HG03280 (cell line): ENCODE measurements around the gene ABCB10.
"Not testable (repeated sequence)": the region's sequence is repeated elsewhere in the genome, so short reads cannot be mapped to it uniquely, and the experiment has no call there.

Experiments used
- ATAC-seq: cut with Tn5 transposase; IDR thresholded peaks from one replicate; pipeline ENCODE4 v1.9.1; 2021; ENCODE audit warnings: mild to moderate bottlenecking, moderate library complexity; ENCODE audit not compliant: unreplicated experiment

ABCB10 gene

DNA sequence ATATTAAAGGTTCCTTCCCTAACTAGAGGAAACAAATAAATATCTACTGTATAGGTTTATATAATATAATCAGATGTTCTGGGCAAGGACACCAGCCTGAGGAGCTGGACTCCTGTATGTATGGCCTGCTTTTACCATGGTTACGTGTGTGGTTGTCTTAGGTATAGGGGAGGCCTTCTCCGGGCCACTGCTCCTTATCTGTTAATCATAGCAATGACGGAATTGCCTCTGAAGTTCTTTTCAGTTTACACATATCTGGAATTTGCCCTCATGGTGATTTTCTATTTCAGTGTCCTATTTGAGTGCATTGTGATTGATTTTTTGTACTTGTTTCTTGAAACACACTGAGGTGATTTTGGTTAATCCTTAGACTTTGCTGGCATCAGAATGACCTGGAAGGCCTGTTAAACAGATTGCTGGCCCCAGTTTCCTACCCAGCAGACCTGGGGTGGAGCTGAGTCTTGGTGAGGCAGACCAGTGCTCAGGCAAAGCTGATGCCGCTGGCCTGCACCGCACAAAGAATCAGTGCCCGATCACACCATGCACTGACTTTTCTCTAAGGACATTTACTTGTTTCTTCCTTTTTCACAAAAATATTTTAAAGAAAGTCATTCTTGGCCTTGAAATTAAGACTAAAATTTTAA lies 18.5 kb downstream of the ABCB10 start:
- no peak for ATAC-seq

DNA sequence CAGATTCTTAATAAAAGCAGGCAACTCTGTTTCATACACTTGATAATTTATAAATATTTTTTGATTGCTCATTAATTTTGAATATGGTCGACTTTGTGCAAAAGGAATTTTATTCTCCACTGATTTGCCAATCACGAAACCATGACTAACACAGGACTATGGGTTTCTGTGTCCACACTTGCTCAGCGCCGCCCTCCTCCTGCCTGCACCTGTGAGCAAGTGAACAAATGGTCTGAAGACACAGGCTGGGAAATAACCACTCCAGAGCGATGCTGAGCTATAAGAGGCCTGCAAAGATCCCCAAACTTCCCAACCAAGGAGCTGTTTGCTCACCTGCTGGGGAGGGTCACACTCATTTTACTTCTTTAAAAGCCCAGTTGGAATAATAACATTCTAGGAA lies 19.6 kb downstream of the ABCB10 start:
- ATAC-seq = no peak

DNA sequence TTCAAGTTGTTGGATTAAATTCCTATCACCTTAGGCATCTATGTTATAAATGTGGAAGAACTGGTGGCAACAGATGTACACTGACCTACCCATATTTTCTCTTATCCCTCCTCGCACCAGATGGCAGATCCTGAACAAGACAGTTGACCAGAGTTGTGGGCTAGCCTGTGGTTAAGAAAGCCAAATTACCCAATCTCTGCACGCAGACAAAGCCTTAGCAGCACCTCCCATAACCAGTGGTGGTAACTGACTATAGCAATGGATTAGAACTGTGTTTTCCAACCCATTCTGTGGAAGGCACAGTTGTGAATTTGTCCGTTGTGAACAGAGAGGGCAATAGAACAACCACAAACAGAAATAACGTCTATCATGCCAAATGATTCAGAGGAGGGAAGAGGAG lies 20.6 kb downstream of the ABCB10 start:
- ATAC-seq = no peak

DNA sequence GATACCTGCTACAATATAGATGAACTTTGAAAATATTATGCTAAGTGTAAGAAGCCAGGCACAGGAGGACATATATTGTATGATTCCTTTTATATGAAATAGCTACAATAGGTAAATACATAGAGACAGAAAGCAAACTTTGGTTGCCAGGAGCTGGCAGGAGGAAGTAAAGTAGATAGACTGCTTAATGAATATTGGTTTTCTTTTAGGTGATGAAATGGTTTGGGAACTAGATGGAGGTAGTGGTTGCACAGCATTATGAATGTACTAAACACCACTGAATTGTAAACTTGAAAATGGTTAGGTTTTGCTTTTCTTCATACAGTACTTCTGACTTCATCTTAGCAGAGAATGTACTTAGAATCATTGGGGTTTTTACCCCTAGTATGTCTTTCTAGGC lies 21.5 kb downstream of the ABCB10 start:
- ATAC-seq = no peak

DNA sequence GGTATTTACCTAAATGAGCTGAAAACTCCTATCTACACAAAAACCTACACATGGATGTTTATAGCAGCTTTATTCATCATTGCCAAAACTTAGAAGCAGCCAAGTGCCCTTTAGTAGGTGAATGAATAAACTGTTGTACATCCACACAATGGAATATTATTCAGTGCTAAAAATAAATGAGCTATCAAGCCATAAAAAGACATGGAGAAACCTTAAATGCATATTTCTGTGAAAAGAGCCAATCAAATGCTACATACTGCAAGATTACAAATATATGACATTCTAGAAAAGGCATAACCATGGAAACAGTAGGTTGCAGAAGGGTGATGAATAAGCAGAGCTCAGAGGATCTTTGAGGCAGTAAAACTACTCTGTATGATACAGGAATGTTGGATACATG lies 23.3 kb downstream of the ABCB10 start:
- ATAC-seq = no peak

DNA sequence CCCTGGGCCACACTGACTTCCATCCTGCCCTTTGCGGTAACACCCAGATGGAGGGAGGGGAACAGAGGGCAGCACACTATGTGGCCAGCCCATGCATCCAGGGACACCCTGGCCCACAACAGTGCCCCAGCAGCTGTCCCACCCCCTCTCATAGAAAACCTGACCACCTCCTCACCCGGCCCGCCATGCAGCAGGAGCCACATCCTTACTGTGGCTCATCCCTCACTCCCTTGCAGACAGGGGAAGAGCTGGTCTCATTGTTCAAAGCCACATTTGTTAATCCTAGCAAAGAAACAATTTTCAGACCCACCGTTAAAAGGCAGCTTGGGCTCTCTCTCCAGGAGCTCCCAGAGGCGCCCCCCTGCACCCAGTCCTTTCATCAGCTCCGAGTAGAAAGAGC lies 27.2 kb downstream of the ABCB10 start:
- no peak for ATAC-seq

DNA sequence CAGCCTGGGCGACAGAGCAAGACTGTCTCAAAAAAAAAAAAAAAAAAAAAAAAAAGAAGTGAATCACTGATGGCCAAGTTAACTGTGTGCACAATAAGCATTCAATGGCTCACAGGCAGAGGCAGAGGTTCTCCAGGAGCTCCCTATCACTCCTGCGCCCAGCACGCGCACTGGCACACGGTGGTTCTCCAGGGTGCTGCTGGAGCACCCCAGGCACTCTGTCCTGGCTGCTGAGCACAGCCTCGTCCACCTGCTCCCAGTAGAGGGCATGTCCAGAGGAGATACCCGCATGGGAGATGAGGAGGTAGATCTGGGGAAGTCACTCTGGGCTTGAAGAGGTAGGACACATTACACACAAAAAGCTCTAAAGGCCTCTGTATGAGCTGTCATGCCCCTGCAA lies 28.9 kb downstream of the ABCB10 start:
- ATAC-seq = no peak

DNA sequence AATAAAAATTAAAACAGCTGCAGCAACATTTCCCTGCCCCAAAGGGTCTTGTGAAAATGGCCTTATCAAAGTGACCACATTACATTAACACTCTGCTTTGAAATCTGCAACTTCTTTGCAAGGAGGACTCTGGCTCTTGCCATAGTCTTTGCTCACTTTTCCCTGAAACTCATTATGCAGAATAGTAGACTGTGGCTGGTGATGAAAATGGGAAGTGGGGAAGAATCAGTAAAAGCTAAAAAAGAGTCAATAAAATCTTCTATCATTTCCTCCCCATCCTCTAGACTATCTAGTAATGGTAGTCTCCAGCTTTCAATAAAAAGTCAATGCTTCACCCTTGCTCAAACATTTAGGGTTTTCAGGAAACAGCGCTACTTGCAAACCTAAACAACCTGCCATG lies 31.8 kb downstream of the ABCB10 start:
- no peak for ATAC-seq

DNA sequence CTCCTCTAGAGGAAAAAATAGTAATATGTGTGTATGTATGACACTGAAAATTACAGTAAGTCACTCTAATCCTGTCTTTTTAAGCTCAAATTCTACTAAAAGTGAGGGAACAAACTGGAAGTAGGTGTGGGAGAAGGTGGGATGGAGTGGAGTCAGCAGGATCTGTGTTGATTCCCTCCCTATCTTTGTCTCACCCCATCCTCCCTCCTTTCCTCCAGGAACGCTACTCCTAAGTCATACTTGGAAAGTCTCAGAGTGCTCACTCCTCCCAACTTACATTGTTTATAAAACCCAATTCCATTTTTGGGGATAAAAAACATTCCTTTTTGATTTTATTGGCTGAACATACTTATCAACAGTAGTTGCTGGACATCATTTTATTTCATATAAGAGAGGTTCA lies 35.5 kb downstream of the ABCB10 start:
- ATAC-seq = no peak

DNA sequence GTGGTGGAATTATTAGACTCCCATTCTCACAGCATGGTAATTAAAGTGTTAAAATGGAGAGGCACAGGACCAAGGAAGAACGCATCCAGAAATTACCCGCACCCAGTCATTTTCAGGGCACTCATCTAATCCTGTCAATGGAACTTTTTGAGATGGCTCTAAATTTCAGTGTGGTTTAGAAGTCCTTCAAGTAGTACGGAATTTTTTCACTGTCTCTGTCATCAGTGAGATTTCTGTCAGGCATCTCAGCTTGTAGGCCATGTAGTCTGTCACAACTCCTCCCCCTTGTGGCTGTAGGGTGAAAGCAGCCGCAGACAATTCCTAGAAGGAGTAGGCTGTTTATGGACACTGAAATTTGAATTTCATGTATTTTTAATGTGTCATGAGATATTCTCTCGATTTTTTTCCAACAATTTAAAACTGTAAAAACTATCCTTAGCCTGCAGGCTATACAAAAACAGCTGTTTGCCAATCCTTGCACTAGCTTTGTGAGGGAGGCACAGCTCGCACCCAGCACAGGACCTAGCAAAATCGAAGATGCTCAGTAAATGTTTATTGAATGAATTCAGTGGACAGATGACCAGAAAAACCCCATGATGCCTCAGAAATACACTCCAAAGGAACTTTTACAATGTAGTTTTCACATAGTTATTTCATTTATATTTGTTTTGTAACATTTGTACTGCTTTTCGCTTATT lies 43.8 kb downstream of the ABCB10 start:
- ATAC-seq = peak; percentile 55

DNA sequence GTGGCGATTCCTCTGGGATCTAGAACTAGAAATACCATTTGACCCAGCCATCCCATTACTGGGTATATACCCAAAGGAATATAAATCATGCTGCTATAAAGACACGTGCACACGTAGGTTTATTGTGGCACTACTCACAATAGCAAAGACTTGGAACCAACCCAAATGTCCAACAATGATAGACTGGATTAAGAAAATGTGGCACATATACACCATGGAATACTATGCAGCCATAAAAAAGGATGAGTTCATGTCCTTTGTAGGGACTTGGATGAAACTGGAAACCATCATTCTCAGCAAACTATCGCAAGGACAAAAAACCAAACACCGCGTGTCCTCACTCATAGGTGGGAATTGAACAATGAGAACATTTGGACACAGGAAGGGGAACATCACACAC lies 46.9 kb downstream of the ABCB10 start:
- not testable (repeated sequence) for ATAC-seq

DNA sequence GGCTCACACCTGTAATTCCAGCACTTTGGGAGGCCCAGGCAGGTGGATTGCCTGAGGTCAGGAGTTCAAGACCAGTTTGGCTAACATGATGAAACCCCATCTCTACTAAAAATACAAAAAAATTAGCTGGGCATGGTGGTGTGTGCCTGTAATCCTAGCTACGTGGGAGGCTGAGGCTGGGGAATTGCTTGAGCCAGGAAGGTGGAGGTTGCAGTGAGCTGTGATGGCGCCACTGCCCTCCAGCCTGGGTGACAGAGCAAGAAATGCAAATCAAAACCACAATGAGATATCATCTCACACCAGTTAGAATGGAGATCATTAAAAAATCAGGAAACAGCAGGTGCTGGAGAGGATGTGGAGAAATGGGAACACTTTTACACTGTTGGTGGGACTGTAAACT lies 47.3 kb downstream of the ABCB10 start:
- not testable (repeated sequence) for ATAC-seq

DNA sequence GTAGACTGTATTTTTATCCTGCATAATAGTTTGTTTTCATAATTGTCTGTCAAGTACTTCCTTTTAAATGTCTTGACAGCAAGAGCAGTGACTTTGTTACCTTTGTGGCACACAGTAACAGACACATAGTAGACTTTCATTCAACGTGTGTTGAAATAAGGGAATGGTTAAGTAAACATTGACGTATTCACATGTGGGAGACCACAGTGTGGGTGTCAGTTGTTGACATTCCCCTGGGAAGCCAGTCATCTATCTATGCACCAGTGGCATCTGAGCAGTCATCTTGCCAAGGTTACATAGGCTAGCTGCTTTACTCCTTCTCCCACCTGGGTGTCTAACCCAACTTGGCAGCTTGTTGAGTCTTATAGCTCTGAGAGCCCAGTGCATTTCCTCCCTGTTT lies 48.9 kb downstream of the ABCB10 start:
- no peak for ATAC-seq

DNA sequence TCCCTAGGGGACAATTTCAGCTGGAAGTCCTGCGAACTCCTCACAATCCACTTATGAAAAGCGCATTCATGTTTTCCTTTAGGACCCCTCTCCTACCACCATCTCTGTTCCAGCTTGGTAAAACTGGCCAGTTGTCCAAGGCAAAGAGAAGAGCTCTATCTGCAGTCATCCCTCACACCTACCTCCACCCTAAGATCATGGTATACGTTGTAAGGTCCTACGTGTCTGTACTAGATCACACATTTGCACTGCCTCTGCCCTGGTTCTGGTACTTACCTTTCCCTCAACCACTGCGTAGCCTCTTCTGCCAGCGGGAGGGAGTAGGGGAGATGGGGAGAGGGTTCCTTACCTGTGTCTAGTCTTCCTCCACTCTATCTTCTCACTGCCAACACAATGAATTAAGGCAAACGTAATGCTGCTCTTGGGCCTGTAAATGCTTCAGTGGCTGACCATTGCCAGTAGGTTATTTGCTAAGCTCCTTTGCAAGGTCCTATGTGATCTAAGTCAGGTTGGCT lies 49.6 kb downstream of the ABCB10 start:
- ATAC-seq = no peak

DNA sequence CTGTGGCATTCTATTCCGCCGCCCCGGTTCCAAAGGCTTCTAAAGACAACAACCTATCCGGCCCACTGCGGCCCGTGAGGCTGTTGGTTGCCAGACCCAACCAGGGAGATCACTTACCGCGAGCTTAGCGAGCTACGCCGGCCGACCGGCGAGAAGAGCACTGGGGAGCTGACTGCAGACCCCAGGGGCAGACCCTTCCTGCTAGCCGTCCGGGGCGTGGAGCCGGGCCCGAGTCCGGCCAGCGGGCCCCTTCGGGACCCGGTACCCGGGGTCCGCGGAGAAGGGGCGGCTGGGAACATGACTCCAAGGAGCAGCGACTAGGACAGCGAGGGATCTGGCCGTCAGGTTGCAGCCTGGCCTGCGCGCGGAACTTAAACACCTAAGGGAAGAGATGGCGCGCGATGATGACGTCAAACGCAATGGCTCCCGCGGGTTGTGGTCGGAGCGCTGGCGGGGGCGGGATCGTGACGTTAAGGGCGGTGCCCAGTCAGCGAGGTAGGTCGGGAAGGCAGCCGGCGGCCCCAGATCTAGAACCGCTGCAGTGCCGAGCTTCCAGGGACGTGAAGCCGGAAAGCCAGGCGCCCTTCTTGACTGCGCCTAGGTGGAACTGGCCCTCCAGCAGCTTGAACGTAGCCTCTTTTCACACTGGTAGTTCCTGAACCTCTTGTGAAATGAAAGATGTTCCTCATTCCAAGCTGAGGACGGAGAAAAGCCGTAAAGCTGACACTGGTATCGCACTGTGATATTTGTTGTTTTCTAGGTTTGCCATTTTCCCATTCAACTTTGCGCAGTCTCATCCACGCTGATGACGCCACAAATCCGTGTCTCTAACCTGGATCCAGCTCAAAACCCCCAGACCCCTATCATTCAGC lies 50.3 kb downstream of the ABCB10 start, which contains the start of gene NUP133:
Gene NUP133 (minus strand): TSS at position 391 of the 872 bp plus-strand sequence. CDS start 92 bp downstream, at position 299.
- ATAC-seq = peak; percentile 96

DNA sequence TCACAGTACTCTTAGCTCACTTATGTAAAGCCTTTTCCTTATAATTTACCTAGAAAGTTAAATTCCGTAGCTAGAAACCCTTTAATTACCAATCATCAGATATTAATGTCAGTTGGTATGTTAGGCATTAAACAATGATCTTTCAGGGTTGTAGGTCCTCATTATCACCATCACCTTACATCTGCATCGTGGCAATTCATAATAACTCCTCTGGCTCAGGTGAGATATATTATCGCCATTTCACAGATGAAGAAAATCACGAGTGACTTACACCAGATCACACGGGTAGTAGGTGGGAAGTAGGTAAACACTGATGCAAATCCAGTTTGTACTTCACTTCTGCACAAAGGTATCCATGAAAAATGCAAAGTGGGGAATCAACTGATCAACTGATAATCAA lies 51.0 kb downstream of the ABCB10 start:
- no peak for ATAC-seq

DNA sequence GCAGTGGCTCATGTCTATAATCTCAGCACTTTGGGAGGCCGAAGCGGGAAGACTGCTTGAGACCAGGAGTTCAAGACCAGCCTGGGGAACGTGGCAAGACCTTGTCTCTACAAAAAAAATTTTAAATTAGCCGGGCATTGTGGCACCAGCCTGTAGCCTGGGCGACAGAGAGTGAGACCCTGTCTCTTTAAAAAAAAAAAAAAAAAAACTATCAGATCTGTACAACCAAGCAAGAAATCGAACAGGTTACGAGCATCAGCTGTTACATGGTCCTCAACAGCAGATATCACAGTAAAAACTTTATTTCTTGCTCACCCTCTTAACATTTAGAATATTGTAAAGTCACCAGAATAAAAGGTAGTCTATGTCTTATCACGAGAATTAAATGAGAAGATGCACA lies 51.9 kb downstream of the ABCB10 start:
- ATAC-seq = no peak

DNA sequence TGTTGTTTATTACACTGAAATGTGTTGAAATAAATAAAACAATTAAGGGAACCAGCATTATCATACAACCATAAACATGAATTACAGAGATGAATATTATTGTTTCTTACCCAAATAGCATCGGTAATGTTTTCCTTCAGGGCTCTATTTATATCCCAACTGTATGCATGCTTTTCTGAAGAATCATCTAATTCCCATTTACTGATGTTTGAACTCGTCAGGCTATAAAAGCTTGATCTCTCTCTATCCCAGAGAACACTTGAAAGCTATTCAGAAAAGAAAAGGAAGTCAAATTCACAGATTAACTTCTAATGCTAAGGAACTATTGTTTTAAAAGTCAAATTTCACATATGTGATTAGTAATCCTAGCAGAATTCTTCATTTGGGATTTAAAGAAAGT lies 62.7 kb downstream of the ABCB10 start:
- ATAC-seq = no peak

DNA sequence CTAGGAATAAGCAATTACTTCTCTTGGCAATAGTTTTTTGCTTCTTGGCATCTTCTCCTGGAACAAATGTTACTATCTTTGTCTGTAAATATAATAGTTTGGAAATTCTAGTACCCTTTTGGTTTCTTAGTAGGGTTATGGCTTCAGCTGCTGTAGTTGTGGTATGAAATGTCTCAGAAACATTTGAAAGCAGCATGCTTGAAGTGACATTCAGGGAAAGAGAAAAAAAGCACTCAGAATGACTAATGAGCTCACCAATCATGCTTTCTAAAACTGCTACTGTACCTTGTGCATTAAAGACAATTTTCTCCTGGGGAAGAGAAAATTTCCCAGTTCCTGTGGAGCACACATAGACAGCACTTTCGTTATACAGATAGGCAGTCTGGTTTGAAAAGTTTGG lies 71.3 kb downstream of the ABCB10 start:
- ATAC-seq = no peak

DNA sequence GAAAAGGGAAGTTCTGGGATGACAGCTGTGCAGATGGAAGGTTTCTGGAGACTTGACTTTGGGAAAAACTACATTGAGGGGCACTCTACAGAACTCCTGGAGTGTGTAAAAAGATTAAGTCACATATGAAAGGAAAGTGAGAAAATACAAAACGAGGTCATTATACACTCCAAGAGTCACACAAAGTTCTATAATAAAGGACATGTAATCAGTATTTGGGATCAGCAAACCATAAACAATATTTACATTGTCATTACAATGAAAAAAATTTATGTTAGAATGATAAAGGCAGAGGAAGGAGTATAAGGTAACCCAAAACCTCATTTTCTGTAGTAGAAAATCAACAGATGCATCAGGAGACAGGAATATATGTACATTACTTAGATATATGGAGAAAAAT lies 73.2 kb downstream of the ABCB10 start:
- ATAC-seq = no peak

DNA sequence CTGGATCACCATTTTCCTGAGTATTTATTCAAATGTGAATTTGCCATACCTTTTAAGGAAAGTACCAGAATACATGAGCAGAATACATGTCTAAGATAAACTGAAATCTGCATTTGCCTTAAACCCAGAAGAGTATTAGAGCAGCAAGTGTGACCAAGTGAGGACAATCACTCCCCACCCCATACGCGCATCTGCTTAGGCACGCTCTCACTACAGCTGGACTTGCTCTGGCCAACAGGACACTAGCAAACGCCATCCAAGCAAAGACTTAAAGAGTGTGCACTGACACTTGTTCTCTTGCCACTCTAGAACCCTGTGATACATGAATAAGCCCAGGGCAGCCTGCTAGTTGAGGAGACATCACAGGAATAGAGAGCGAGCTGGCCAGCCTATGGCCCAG lies 76.0 kb downstream of the ABCB10 start:
- no peak for ATAC-seq

DNA sequence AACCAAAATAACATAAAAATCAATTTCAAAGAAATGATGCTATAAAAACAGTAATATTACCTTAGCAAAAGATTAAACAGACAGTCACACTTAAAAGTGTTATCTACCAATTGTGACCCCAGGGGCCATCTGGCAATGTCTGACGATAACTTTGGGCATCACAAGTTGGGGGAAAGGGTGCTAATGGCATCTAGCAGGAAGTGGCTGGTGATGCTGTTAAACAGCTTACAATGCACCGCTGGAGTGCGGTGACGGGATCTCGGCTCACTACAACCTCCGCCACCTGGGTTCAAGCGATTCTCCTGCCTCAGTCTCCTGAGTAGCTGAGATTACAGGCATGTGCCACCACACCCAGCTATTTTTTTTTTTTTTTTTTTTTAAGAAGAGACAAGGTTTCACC lies 78.0 kb downstream of the ABCB10 start:
- ATAC-seq = no peak
